GM12878 (cell line): ENCODE measurements around the gene CAT. TPM values are rescaled to one million over a fixed set of nuclear protein-coding genes. Genes with fewer than 3 reads are reported as not detected.

Source experiments
- ATAC-seq: fragments of 200-7000 bp; cut with Tn5 transposase; 3 replicates; pipeline ENCODE4 v1.9.1; 2020; ENCODE audit warnings: mild to moderate bottlenecking, moderate library complexity
- BruUV-seq: library from RNA; stranded (reverse); fragments of 400-500 nt; replicated peaks from 2 replicates; lab custom pipeline; 2021; lab: Mats Ljungman, UMichigan
- CTCF ChIA-PET: fragments of 300-600 bp; sonication (Branson Sonifier 250); formaldehyde crosslinking; extraction: SDS; loops from one replicate; lab custom pipeline; 2021; ENCODE audit warnings: inconsistent platforms; lab: Yijun Ruan, JAX
- POLR2A ChIA-PET: fragments of 350-600 bp; formaldehyde crosslinking; extraction: SDS; loops from one replicate; lab custom pipeline; 2021; ENCODE audit warnings: inconsistent platforms; lab: Charles Lee
- RAD21 ChIA-PET: fragments of 300-600 bp; sonication (Branson Sonifier 250); formaldehyde crosslinking; loops from one replicate; lab custom pipeline; 2023; ENCODE audit warnings: antibody characterized with exemption; ENCODE audit not compliant: unreplicated experiment; lab: Charles Lee
- SMC1A ChIA-PET: fragments of 300-600 bp; sonication (Branson Sonifier 250); formaldehyde crosslinking; loops from one replicate; lab custom pipeline; 2023; ENCODE audit not compliant: unreplicated experiment, uncharacterized antibody; lab: Charles Lee
- DNase-seq: peaks from one replicate; pipeline ENCODE4 v3.0.0-alpha.2; 2011; ENCODE audit warnings: low read depth, low spot score
- FAIRE-seq: peaks from 3 replicates; lab custom pipeline; 2011; peaks lifted over from hg19 to GRCh38; lab: Jason Lieb, UNC
- H2AFZ ChIP-seq: 2 replicates; pipeline ENCODE4 v1.6.0; 2011; ENCODE audit warnings: low read depth, low read length, control low read depth; ENCODE audit not compliant: control insufficient read depth
- H3K27ac ChIP-seq: 2 replicates; pipeline ENCODE4 v1.5.1; 2011; ENCODE audit warnings: control low read depth; ENCODE audit not compliant: control insufficient read depth, insufficient read depth
- H3K27me3 ChIP-seq, 2 experiments: replicated peaks in 1 of 2; 2 replicates each; pipeline versions ENCODE4 v1.6.0 to v1.6.1; 2011; ENCODE audit warnings: low read length in 1 of 2; ENCODE audit not compliant: control insufficient read depth in 2 of 2, insufficient read depth in 2 of 2
- H3K36me3 ChIP-seq, 2 experiments: 2 replicates each; pipeline ENCODE4 v1.5.1; 2011; ENCODE audit warnings: low read length in 1 of 2; ENCODE audit not compliant: control insufficient read depth in 2 of 2, insufficient read depth in 2 of 2
- H3K4me1 ChIP-seq: 2 replicates; pipeline ENCODE4 v1.6.1; 2011; ENCODE audit warnings: mild to moderate bottlenecking, low read length, moderate library complexity, mixed read lengths; ENCODE audit not compliant: control insufficient read depth, insufficient read depth
- H3K4me2 ChIP-seq: 2 replicates; pipeline ENCODE4 v1.6.0; 2011; ENCODE audit warnings: control low read depth; ENCODE audit not compliant: control insufficient read depth, insufficient read depth
- H3K4me3 ChIP-seq: fragments of 200-600 bp; sonication (generic); 2 replicates; pipeline ENCODE4 v1.5.1; 2016
- H3K79me2 ChIP-seq: 2 replicates; pipeline ENCODE4 v1.6.0; 2011; ENCODE audit warnings: low read length; ENCODE audit not compliant: control insufficient read depth, insufficient read depth
- H3K9ac ChIP-seq: 2 replicates; pipeline ENCODE4 v1.8.0; 2011; ENCODE audit warnings: low read length, control low read depth, mixed read lengths; ENCODE audit not compliant: control insufficient read depth, insufficient read depth
- H3K9me3 ChIP-seq: replicated peaks from 3 replicates; pipeline ENCODE4 v1.5.1; 2011; ENCODE audit warnings: mild to moderate bottlenecking, low read length; ENCODE audit not compliant: control insufficient read depth, insufficient read depth
- H4K20me1 ChIP-seq: 2 replicates; pipeline ENCODE4 v1.6.0; 2011; ENCODE audit not compliant: control insufficient read depth, insufficient read depth
- BACH1 ChIP-seq: fragments of 450-650 bp; IDR thresholded peaks from 2 replicates; pipeline ENCODE4 v1.6.1; 2017; ENCODE audit warnings: mild to moderate bottlenecking, borderline replicate concordance
- CBFB ChIP-seq: IDR thresholded peaks from 2 replicates; pipeline ENCODE4 v1.6.1; 2016; ENCODE audit warnings: antibody characterized with exemption, low read depth
- CBX5 ChIP-seq: sonication (generic); IDR thresholded peaks from 2 replicates; pipeline ENCODE4 v1.6.1; 2016; ENCODE audit warnings: low read depth, moderate library complexity, mild to moderate bottlenecking, inconsistent platforms
- CREB1 ChIP-seq: IDR thresholded peaks from 2 replicates; pipeline ENCODE4 v1.6.1; 2012; ENCODE audit warnings: low read depth, mild to moderate bottlenecking, inconsistent platforms
- CTCF ChIP-seq, 3 experiments: IDR thresholded peaks in 2 of 3; conservative IDR thresholded peaks in 1 of 3; 2 replicates each; pipeline ENCODE4 v1.5.1; 2011; ENCODE audit warnings: low read depth in 3 of 3, low read length in 3 of 3, mild to moderate bottlenecking in 3 of 3, control low read depth in 2 of 3, moderate library complexity in 2 of 3, inconsistent platforms in 1 of 3, mixed read lengths in 1 of 3; ENCODE audit not compliant: control insufficient read depth in 2 of 3, insufficient read depth in 1 of 3; ENCODE audit errors: extremely low read depth in 1 of 3
- ELK1 ChIP-seq: IDR thresholded peaks from 2 replicates; pipeline ENCODE4 v1.6.1; 2012; ENCODE audit warnings: low read depth, low read length, improper control_type of control experiment
- ETV6 ChIP-seq, 2 experiments: fragments of 450-650 bp in 1 of 2; IDR thresholded peaks in 1 of 2; conservative IDR thresholded peaks in 1 of 2; 2 replicates each; pipeline ENCODE4 v1.6.1; 2014; ENCODE audit warnings: antibody characterized with exemption in 1 of 2, borderline replicate concordance in 1 of 2, low read depth in 1 of 2, mild to moderate bottlenecking in 1 of 2, moderate library complexity in 1 of 2
- FOXM1 ChIP-seq: IDR thresholded peaks from 2 replicates; pipeline ENCODE4 v1.6.1; 2012; ENCODE audit warnings: low read depth, mild to moderate bottlenecking, inconsistent platforms, low read length, moderate library complexity
- IKZF1 ChIP-seq: fragments of 450-650 bp; conservative IDR thresholded peaks from 2 replicates; pipeline ENCODE4 v1.6.1; 2017; ENCODE audit warnings: antibody characterized with exemption, mild to moderate bottlenecking
- JUND ChIP-seq: IDR thresholded peaks from 2 replicates; pipeline ENCODE4 v1.6.1; 2012; ENCODE audit warnings: low read depth, mild to moderate bottlenecking, low read length, improper control_type of control experiment, moderate library complexity
- MEF2A ChIP-seq: IDR thresholded peaks from 2 replicates; pipeline ENCODE4 v1.6.1; 2011; ENCODE audit warnings: low read depth, mild to moderate bottlenecking, low read length, moderate library complexity; ENCODE audit not compliant: insufficient read depth
- MEF2B ChIP-seq: fragments of 450-650 bp; IDR thresholded peaks from 2 replicates; pipeline ENCODE4 v1.6.1; 2018; ENCODE audit warnings: mild to moderate bottlenecking, moderate library complexity; ENCODE audit not compliant: partially characterized antibody, poor library complexity, severe bottlenecking
- MXI1 ChIP-seq: fragments of 150-350 bp; IDR thresholded peaks from 2 replicates; pipeline ENCODE4 v1.6.1; 2011; ENCODE audit warnings: low read depth, mild to moderate bottlenecking, inconsistent platforms, low read length, improper control_type of control experiment
- PAX5 ChIP-seq: IDR thresholded peaks from 2 replicates; pipeline ENCODE4 v1.6.1; 2011; ENCODE audit warnings: low read depth, low read length, borderline replicate concordance
- RCOR1 ChIP-seq: conservative IDR thresholded peaks from 2 replicates; pipeline ENCODE4 v1.6.1; 2012; ENCODE audit warnings: low read depth, low read length, improper control_type of control experiment
- SMC3 ChIP-seq: IDR thresholded peaks from 2 replicates; pipeline ENCODE4 v1.6.1; 2011; ENCODE audit warnings: low read length, improper control_type of control experiment, borderline replicate concordance
- WGBS: methylation state at CpG from one replicate; pipeline ENCODE4 v1.1.6; 2016; ENCODE audit warnings: low lambda C conversion rate; ENCODE audit not compliant: insufficient replicate concordance, insufficient coverage; ENCODE audit errors: missing lambda C conversion rate; 5-methylcytosine and 5-hydroxymethylcytosine counted together
- in situ Hi-C: fragments of 300-500 bp; cut with MboI; formaldehyde crosslinking; loops from 9 replicates; pipeline ENCODE4 v1.14.3; 2018; ENCODE audit warnings: mixed read lengths
- intact Hi-C: fragments of 100-400 bp; cut with micrococcal nuclease; formaldehyde crosslinking; loops from one replicate; pipeline ENCODE4 v1.14.2; 2022; ENCODE audit not compliant: unreplicated experiment
- polyA plus RNA-seq, 11 experiments: library from polyadenylated mRNA; depleted of rRNA in 4 of 11; unstranded in 6 of 11; stranded (reverse) in 5 of 11; fragments of >200 nt; fragmentation: Nextera tagmentation in 4 of 11; fragmentation: Illumina TruSeq in 1 of 11; extraction: Ambion mirVana in 4 of 11; extraction: Trizol in 1 of 11; gene quantifications; 1 replicate in 1 of 11; 2 replicates in 10 of 11; pipeline versions ENCODE4 v1.2.1 to v1.2.3, GENCODE V29; 2011 to 2016; ENCODE audit warnings: inconsistent platforms in 2 of 11, missing spikeins in 2 of 11, low read depth in 1 of 11
- total RNA-seq, 4 experiments: library from RNA; depleted of rRNA in 3 of 4; stranded (reverse); fragments of >200 nt in 3 of 4; fragmentation: Illumina TruSeq in 1 of 4; extraction: Trizol in 1 of 4; gene quantifications; 2 replicates each; pipeline versions ENCODE4 v1.2.1 to v1.2.3, GENCODE V29; 2013 to 2021
- TF ChIP-seq, protein P1 (sequence below): fragments of 450-650 bp; IDR thresholded peaks from 2 replicates; pipeline ENCODE4 v1.6.1; 2018; ENCODE audit warnings: mild to moderate bottlenecking, low read depth, moderate library complexity; ENCODE audit not compliant: partially characterized antibody

The CAT gene
- total and polyA plus RNA-seq, 10 of the 15 experiments (the other 5 are each of a cell fraction or from before 2014, with no cell fraction given) = 22.4 to 71.3 (median 33.6) TPM

GRCh38 chr11:34493926-34494595 lies 55.3 kb downstream of the CAT start:
- WGBS = 51% methylated on average over 4 of the region's 4 CpGs
- ChIA-PET RAD21 (interaction anchor here (2.2 kb wide), 1 partner anchor 128 kb away, joined by 8 read pairs; no protein-coding TSS in a partner anchor), POLR2A (no interaction called here), SMC1A (interaction anchor here (0.6 to 3.4 kb wide), 4 partner anchors 127 to 423 kb away, joined by 3 to 34 read pairs (median 3); no protein-coding TSS in a partner anchor), CTCF (interaction anchor here (0.8 to 10.5 kb wide), 4 partner anchors 18 to 130 kb away, joined by 3 to 177 read pairs (median 4); no protein-coding TSS in a partner anchor)
- in situ Hi-C loops (loop anchor here (5.0 to 25.0 kb wide), 3 partner anchors 127 to 649 kb away; no protein-coding TSS in a partner anchor), intact Hi-C loops (loop anchor here (1.0 to 10.0 kb wide), 4 partner anchors 128 to 639 kb away; no protein-coding TSS in a partner anchor)
- Histone ChIP-seq H4K20me1 (no peaks in the 10 kb centered on the region), H3K27ac (no peak overlapping the region), H3K4me2 (no peak overlapping the region), H2AFZ (no peak overlapping the region), H3K4me3 (no peak overlapping the region), H3K9me3 (no peaks in the 10 kb centered on the region), H3K36me3 (no peaks in the 10 kb centered on the region), H3K9ac (no peak overlapping the region), H3K27me3 (no peaks in the 10 kb centered on the region; a peak in 1 of 4 replicates), H3K4me1 (no peaks in the 10 kb centered on the region; the same call in 1 of the 2 replicates), H3K79me2 (no peaks in the 10 kb centered on the region)
- ATAC-seq = no peak
- no peak for FAIRE-seq
- no TSS peak for BruUV-seq
- DNase-seq = no peak
- TF ChIP-seq ELK1 = no peak
- no peak for TF ChIP-seq MXI1
- TF ChIP-seq SMC3 = no peak
- TF ChIP-seq IKZF1 = no peak
- no peak for TF ChIP-seq MEF2B
- no peak for TF ChIP-seq ETV6 (conservative IDR thresholded peaks at IDR 0.05 in 1 of 2, IDR thresholded peaks at IDR 0.05 in 1 of 2; ENCODE audit: borderline replicate concordance in 1 of 2, low read depth in 1 of 2)
- no peak for TF ChIP-seq CBX5
- no peak for TF ChIP-seq MEF2A
- no peak for TF ChIP-seq PAX5
- no peak for TF ChIP-seq BACH1
- no peak for TF ChIP-seq RCOR1
- no peak for TF ChIP-seq JUND
- TF ChIP-seq, protein P1, sequence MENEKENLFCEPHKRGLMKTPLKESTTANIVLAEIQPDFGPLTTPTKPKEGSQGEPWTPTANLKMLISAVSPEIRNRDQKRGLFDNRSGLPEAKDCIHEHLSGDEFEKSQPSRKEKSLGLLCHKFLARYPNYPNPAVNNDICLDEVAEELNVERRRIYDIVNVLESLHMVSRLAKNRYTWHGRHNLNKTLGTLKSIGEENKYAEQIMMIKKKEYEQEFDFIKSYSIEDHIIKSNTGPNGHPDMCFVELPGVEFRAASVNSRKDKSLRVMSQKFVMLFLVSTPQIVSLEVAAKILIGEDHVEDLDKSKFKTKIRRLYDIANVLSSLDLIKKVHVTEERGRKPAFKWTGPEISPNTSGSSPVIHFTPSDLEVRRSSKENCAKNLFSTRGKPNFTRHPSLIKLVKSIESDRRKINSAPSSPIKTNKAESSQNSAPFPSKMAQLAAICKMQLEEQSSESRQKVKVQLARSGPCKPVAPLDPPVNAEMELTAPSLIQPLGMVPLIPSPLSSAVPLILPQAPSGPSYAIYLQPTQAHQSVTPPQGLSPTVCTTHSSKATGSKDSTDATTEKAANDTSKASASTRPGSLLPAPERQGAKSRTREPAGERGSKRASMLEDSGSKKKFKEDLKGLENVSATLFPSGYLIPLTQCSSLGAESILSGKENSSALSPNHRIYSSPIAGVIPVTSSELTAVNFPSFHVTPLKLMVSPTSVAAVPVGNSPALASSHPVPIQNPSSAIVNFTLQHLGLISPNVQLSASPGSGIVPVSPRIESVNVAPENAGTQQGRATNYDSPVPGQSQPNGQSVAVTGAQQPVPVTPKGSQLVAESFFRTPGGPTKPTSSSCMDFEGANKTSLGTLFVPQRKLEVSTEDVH = no peak
- TF ChIP-seq CREB1 = no peak
- TF ChIP-seq CBFB = no peak
- TF ChIP-seq FOXM1 = no peak
- no peak for TF ChIP-seq CTCF (IDR thresholded peaks at IDR 0.05 in 2 of 3, conservative IDR thresholded peaks at IDR 0.05 in 1 of 3; ENCODE audit: control insufficient read depth in 2 of 3, extremely low read depth in 1 of 3, insufficient read depth in 1 of 3, low read depth in 3 of 3, low read length in 3 of 3)
